K562 (cell line): Measurements from ENCODE around the gene STIL. TPM values are rescaled to one million over a fixed set of nuclear protein-coding genes. Genes with fewer than 3 reads are reported as not detected.

Experiments used
- AFF1 ChIP-seq, 2 experiments: fragments of 450-650 bp; IDR thresholded peaks; 2 replicates each; pipeline ENCODE4 v1.6.1; 2018; ENCODE audit warnings: mild to moderate bottlenecking in 2 of 2, low read depth in 1 of 2; ENCODE audit not compliant: partially characterized antibody in 2 of 2
- FOXJ3 ChIP-seq: sonication (generic); formaldehyde crosslinking; IDR thresholded peaks from 2 replicates; pipeline ENCODE4 v1.4.0; 2020; ENCODE audit warnings: mild to moderate bottlenecking, missing genetic modification reagents
- HNRNPK ChIP-seq: fragments of 200-400 bp; formaldehyde crosslinking; IDR thresholded peaks from one replicate; pipeline ENCODE4 v1.6.1; 2018; ENCODE audit warnings: mild to moderate bottlenecking, low read depth, low read length; ENCODE audit not compliant: poor library complexity, severe bottlenecking
- JUND ChIP-seq, 2 experiments: IDR thresholded peaks; 2 replicates in 1 of 2; 3 replicates in 1 of 2; pipeline ENCODE4 v1.6.1; 2011; ENCODE audit warnings: borderline replicate concordance in 2 of 2, low read depth in 2 of 2, low read length in 2 of 2, improper control_type of control experiment in 1 of 2, missing biosample characterization in 1 of 2, missing genetic modification characterization in 1 of 2, missing genetic modification reagents in 1 of 2
- ZBTB34 ChIP-seq: fragments of 250-450 bp; sonication (Bioruptor Pico); IDR thresholded peaks from 2 replicates; pipeline ENCODE4 v1.8.0; 2021; ENCODE audit warnings: mild to moderate bottlenecking, moderate library complexity
- ZNF175 ChIP-seq: fragments of 200-800 bp; sonication (Bioruptor generic); IDR thresholded peaks from 2 replicates; pipeline ENCODE4 v1.6.1; 2016; ENCODE audit warnings: low read depth, mild to moderate bottlenecking, missing genetic modification characterization, missing compliant biosample characterization
- ZNF696 ChIP-seq: fragments of 250-450 bp; sonication (Bioruptor Pico); conservative IDR thresholded peaks from 2 replicates; pipeline ENCODE4 v1.4.0; 2020; ENCODE audit warnings: mild to moderate bottlenecking, moderate library complexity
- ZZZ3 ChIP-seq: fragments of 450-650 bp; IDR thresholded peaks from 2 replicates; pipeline ENCODE4 v1.6.1; 2016; ENCODE audit warnings: antibody characterized with exemption, mild to moderate bottlenecking, moderate library complexity
- polyA plus RNA-seq, 8 experiments: library from polyadenylated mRNA; depleted of rRNA in 4 of 8; stranded (reverse) in 5 of 8; unstranded in 3 of 8; fragments of >200 nt; fragmentation: Nextera tagmentation in 2 of 8; fragmentation: Illumina TruSeq in 1 of 8; extraction: Ambion mirVana in 2 of 8; extraction: Trizol in 1 of 8; gene quantifications; 2 replicates each; pipeline versions ENCODE4 v1.2.1 to v1.2.3, GENCODE V29; 2011 to 2014; ENCODE audit warnings: inconsistent platforms in 1 of 8, missing spikeins in 1 of 8
- total RNA-seq, 7 experiments: library from RNA; depleted of rRNA in 6 of 7; stranded (reverse); fragments of >200 nt in 6 of 7; fragmentation: Illumina TruSeq in 2 of 7; extraction: Trizol in 2 of 7; gene quantifications; 2 replicates each; pipeline versions ENCODE4 v1.2.1 to v1.2.3, GENCODE V29; 2011 to 2021; ENCODE audit warnings: low replicate concordance in 1 of 7
- TF ChIP-seq, protein P1 (sequence below): IDR thresholded peaks from 2 replicates; pipeline ENCODE4 v1.6.1; 2012; ENCODE audit warnings: low read depth, low read length, improper control_type of control experiment, borderline replicate concordance
- TF ChIP-seq, protein P2 (sequence below), 3 experiments: IDR thresholded peaks in 2 of 3; conservative IDR thresholded peaks in 1 of 3; 2 replicates each; pipeline ENCODE4 v1.5.1; 2011 to 2012; ENCODE audit warnings: low read length in 3 of 3, mild to moderate bottlenecking in 3 of 3, control low read depth in 2 of 3, improper control_type of control experiment in 1 of 3, inconsistent platforms in 1 of 3, low read depth in 1 of 3, mixed read lengths in 1 of 3, moderate library complexity in 1 of 3; ENCODE audit not compliant: insufficient read depth in 2 of 3
- TF ChIP-seq, protein P3 (sequence below): sonication (generic); formaldehyde crosslinking; IDR thresholded peaks from 2 replicates; pipeline ENCODE4 v1.8.1; 2023; ENCODE audit warnings: mild to moderate bottlenecking, missing genetic modification reagents

Gene STIL
- total and polyA plus RNA-seq, 9 of the 15 experiments (the other 6 are each of a cell fraction or from before 2014, with no cell fraction given), result 10.5 to 77.4 (median 39.6) TPM

DNA sequence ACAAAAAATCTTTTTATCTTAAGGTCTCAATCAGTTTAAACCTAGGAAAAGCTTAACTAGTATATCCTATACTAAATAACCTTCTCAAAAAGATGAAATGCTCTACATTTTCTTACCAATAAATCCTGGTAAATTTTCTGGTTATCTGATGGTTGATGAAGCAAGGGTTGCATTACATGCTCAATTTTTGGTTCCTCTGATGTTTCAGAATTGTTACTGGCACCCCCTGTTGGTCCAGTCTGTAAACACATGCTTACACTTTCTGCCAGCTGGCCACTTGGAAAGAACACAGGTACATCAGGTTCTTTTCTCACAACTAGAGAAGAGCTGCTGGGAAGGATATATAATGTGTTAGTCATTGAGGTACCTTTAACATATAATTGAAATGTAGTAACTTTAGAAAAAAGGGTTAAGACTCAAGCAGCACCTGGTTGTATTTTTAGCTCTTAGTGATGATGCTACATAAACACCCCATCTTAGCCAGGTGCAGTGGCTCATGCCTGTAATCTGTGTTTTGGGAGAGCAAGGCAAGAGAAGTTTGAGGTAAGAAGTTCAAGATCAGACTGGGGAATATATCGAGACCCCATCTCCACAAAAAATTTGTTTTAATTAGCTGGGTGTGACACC is 51.0 kb downstream of the STIL start (continued):
- TF ChIP-seq, protein P1, sequence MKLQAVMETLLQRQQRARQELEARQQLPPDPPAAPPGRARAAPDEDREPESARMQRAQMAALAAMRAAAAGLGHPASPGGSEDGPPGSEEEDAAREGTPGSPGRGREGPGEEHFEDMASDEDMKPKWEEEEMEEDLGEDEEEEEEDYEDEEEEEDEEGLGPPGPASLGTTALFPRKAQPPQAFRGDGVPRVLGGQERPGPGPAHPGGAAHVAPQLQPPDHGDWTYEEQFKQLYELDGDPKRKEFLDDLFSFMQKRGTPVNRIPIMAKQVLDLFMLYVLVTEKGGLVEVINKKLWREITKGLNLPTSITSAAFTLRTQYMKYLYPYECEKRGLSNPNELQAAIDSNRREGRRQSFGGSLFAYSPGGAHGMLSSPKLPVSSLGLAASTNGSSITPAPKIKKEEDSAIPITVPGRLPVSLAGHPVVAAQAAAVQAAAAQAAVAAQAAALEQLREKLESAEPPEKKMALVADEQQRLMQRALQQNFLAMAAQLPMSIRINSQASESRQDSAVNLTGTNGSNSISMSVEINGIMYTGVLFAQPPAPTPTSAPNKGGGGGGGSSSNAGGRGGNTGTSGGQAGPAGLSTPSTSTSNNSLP, result no peak
- TF ChIP-seq HNRNPK (no peak), ZZZ3 (peak; percentile 30; the same call in 1 of the 2 replicates), JUND (IDR thresholded peaks at IDR 0.05; ENCODE audit: borderline replicate concordance, low read depth, low read length) (no peak), JUND (tag; IDR thresholded peaks at IDR 0.05; ENCODE audit: borderline replicate concordance, low read depth, low read length) (peak; percentile 37; the same call in 1 of the 3 replicates), ZNF696 (CRISPR knock-in tag) (no peak), FOXJ3 (CRISPR knock-in tag) (no peak), AFF1 (IDR thresholded peaks at IDR 0.05; ENCODE audit: low read depth in 1 of 2, partially characterized antibody in 2 of 2) (no peak), ZBTB34 (no peak), ZNF175 (0 out of 2 replicates have a peak, but pooled peaks have one; percentile 36)
- TF ChIP-seq, protein P2, sequence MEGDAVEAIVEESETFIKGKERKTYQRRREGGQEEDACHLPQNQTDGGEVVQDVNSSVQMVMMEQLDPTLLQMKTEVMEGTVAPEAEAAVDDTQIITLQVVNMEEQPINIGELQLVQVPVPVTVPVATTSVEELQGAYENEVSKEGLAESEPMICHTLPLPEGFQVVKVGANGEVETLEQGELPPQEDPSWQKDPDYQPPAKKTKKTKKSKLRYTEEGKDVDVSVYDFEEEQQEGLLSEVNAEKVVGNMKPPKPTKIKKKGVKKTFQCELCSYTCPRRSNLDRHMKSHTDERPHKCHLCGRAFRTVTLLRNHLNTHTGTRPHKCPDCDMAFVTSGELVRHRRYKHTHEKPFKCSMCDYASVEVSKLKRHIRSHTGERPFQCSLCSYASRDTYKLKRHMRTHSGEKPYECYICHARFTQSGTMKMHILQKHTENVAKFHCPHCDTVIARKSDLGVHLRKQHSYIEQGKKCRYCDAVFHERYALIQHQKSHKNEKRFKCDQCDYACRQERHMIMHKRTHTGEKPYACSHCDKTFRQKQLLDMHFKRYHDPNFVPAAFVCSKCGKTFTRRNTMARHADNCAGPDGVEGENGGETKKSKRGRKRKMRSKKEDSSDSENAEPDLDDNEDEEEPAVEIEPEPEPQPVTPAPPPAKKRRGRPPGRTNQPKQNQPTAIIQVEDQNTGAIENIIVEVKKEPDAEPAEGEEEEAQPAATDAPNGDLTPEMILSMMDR (IDR thresholded peaks at IDR 0.05 in 2 of 3, conservative IDR thresholded peaks at IDR 0.05 in 1 of 3; ENCODE audit: insufficient read depth in 2 of 3, low read depth in 1 of 3, low read length in 3 of 3), result peak; percentile 84 to 92 (median 85)
- TF ChIP-seq, protein P3, sequence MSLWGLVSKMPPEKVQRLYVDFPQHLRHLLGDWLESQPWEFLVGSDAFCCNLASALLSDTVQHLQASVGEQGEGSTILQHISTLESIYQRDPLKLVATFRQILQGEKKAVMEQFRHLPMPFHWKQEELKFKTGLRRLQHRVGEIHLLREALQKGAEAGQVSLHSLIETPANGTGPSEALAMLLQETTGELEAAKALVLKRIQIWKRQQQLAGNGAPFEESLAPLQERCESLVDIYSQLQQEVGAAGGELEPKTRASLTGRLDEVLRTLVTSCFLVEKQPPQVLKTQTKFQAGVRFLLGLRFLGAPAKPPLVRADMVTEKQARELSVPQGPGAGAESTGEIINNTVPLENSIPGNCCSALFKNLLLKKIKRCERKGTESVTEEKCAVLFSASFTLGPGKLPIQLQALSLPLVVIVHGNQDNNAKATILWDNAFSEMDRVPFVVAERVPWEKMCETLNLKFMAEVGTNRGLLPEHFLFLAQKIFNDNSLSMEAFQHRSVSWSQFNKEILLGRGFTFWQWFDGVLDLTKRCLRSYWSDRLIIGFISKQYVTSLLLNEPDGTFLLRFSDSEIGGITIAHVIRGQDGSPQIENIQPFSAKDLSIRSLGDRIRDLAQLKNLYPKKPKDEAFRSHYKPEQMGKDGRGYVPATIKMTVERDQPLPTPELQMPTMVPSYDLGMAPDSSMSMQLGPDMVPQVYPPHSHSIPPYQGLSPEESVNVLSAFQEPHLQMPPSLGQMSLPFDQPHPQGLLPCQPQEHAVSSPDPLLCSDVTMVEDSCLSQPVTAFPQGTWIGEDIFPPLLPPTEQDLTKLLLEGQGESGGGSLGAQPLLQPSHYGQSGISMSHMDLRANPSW (CRISPR knock-in tag), result no peak
